HG02678 (cell line): ENCODE results near the gene SAFB.

Source experiments
- ATAC-seq: cut with Tn5 transposase; IDR thresholded peaks from one replicate; pipeline ENCODE4 v1.9.1; 2021; ENCODE audit warnings: mild to moderate bottlenecking, moderate library complexity; ENCODE audit not compliant: unreplicated experiment

The SAFB gene

GRCh38 chr19:5664515-5664914 lies 41.6 kb downstream of the SAFB start:
- ATAC-seq, result no peak

GRCh38 chr19:5665781-5666513 lies 43.1 kb downstream of the SAFB start:
- no peak for ATAC-seq

- no peak for ATAC-seq
These were observed 44.2 kb downstream of the SAFB start for GRCh38 chr19:5666921-5667610.

GRCh38 chr19:5667751-5668271 lies 44.9 kb downstream of the SAFB start:
- no peak for ATAC-seq

- ATAC-seq, result no peak
These were observed 46.3 kb downstream of the SAFB start for GRCh38 chr19:5669212-5669611.

GRCh38 chr19:5671600-5671999 lies 48.7 kb downstream of the SAFB start:
- ATAC-seq, result no peak

- no peak for ATAC-seq
These were observed 50.0 kb downstream of the SAFB start for GRCh38 chr19:5672708-5673459.

- ATAC-seq, result no peak
These were observed 50.9 kb downstream of the SAFB start for GRCh38 chr19:5673752-5674151.

- no peak for ATAC-seq
These were observed 51.8 kb downstream of the SAFB start for GRCh38 chr19:5674714-5675113.

GRCh38 chr19:5676105-5676771 lies 53.4 kb downstream of the SAFB start:
- no peak for ATAC-seq

GRCh38 chr19:5676772-5677105 lies 53.9 kb downstream of the SAFB start:
- no peak for ATAC-seq

GRCh38 chr19:5677136-5677535 lies 54.3 kb downstream of the SAFB start:
- ATAC-seq, result no peak

- ATAC-seq, result no peak
These were observed 54.7 kb downstream of the SAFB start for GRCh38 chr19:5677580-5677979.

GRCh38 chr19:5678071-5678718 lies 55.3 kb downstream of the SAFB start:
- ATAC-seq, result no peak

GRCh38 chr19:5679289-5680083 lies 56.6 kb downstream of the SAFB start:
- ATAC-seq, result no peak

- ATAC-seq, result no peak
These were observed 57.2 kb downstream of the SAFB start for GRCh38 chr19:5680084-5680436.

- ATAC-seq, result peak; percentile 87
These were observed 57.8 kb downstream of the SAFB start, which contains the start of the genes HSD11B1L and MICOS13 for GRCh38 chr19:5680437-5681368. TSS of gene HSD11B1L (plus strand) at chr19:5681027. CDS start at chr19:5684833, 3,806 bp downstream. TSS of gene MICOS13 (minus strand) at chr19:5680516. CDS start at chr19:5680486, 30 bp downstream.

GRCh38 chr19:5681391-5682106 lies 58.7 kb downstream of the SAFB start:
- no peak for ATAC-seq
